AG20443 (cell line): Measurements from ENCODE around the gene PHETA1.

Experiments used
- DNase-seq: peaks from one replicate; pipeline ENCODE4 v3.0.0; 2012; ENCODE audit warnings: low spot score, mixed read lengths

PHETA1 gene

GRCh38 chr12:111322336-111323250 lies 46.3 kb downstream of the PHETA1 start:
- no peak for DNase-seq

- DNase-seq: no peak
Observed at GRCh38 chr12:111321317-111321716, 47.6 kb downstream of the PHETA1 start.

- DNase-seq: no peak
Observed at GRCh38 chr12:111320258-111321050, 48.4 kb downstream of the PHETA1 start.

GRCh38 chr12:111319600-111320257 lies 49.2 kb downstream of the PHETA1 start:
- DNase-seq: no peak

DNA sequence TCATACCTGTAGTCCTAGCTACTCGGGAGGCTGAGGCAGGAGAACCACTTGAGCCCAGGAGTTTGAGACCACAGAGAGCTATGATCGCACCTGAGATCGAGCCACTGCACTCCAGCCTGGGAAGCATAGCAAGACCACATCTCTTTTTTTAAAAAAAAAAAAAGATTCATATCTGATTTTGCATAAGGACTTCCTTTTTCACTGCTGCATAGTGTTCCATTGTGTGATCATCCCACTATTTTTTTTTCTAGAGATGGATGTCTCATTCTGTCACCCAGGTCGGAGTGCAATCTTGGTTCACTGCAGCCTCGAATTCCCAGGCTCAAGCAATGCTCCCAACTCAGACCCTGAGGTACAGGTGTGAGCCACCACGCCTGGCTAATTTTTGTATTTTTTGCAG lies 50.4 kb downstream of the PHETA1 start:
- DNase-seq: no peak

- no peak for DNase-seq
Observed at GRCh38 chr12:111316671-111317070, 52.2 kb downstream of the PHETA1 start.

- DNase-seq: no peak
Observed at GRCh38 chr12:111314953-111315539, 53.8 kb downstream of the PHETA1 start.

GRCh38 chr12:111313833-111314259 lies 55.0 kb downstream of the PHETA1 start:
- peak; percentile 93 for DNase-seq

DNA sequence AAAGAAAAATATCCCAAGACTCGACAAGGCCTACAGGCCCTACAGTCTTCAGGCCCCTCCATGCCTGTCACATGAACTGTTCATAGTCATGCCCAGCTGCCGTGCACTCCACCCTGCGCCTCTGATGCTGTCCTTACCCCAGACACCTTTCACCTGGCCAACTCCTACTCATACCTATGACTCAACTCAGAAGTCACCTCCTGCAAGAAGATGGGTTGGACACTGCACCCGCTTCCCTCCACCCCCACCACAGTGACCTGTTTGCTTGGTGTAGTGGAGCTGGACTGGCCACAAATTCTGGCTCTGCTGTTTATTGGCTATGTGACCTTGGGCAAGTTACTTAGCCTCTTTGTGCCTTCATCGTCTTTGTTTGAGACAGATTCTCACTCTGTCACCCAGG lies 56.2 kb downstream of the PHETA1 start:
- no peak for DNase-seq

GRCh38 chr12:111312016-111312415 lies 56.9 kb downstream of the PHETA1 start:
- no peak for DNase-seq

DNA sequence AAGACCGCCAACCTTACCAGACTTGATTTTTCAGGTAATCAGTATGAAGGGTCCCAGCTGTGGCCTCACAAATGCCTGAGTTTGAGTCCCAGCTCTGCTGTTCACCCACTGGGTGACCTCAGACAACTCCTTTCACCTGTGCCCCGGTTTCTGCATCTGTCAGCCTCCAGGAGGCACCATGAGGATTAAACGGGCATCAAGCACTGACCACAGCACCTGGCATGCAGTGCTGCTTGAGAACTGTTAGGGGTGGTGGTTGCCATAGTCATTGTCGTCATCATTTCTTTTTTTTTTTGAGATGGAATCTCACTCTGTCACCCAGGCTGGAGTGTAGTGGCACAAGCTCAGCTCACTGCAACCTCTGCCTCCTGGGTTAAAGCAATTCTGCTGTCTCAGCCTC lies 57.9 kb downstream of the PHETA1 start:
- DNase-seq: no peak
